Measurements from ENCODE around the gene LGALS9B.
"Not testable (repeated sequence)": the region's sequence is repeated elsewhere in the genome, so short reads cannot be mapped to it uniquely, and the experiment has no call there.

Gene LGALS9B

DNA sequence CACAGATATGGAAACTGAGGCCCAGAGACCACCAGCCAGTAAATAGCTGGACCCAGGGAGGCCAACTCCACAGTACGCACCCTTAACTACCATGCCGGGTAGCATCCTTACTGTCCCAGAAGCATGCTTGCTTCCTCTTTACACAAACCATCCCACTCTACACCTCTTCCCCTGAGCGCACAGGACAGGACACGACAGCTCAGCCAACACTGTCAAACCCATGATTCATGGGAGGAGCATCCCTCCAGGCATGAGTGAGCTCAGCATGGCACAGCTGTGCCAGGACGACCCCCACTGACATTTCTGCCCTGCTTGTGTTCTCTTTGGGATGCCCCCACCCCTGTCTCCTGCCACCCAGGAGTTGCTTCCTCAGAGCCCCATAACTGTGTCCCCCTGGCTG, 340 bp downstream of the LGALS9B start:
- not testable (repeated sequence) for DNase-seq (ENCODE audit: low read depth)

DNA sequence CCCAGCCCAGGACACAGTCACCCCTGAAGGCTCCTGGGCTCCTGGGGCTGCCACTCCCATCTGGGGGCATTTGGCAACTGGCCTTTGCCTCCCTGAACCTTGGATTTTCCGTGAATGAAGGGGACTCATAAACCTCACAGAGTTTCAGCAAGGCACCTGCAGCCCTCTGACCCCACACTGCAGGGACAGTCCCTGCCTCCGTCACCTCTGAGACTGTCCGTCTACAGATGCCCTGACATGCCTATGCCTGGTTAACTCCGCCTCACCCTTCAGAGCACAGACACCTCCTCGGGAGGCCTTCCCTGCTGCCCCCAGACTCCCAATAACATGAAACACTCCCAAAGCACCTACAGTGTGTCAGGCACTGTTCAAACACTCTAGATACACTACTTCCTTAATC, 786 bp downstream of the LGALS9B start:
- not testable (repeated sequence) for DNase-seq (ENCODE audit: low read depth)

DNA sequence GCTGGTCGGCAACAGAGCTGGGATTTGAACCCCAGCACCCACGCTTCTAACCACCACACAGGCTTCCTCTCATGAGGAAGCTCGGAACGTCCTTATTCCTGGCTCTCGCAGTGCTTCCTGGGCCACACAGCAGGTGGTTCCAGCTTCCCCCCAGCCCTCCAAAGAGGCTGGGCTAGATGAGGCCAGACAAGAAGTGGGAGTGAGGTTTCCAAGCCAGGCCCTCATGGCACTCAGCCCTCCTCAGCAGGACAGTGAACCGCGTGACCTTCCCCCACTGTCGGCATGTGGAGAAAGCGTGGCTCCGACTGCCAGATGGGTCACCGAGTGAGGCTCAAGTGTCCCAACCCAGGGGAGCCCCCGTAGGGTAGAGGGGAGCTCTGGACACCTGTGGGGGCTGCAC, 1.8 kb downstream of the LGALS9B start:
- not testable (repeated sequence) for DNase-seq (ENCODE audit: low read depth)

DNA sequence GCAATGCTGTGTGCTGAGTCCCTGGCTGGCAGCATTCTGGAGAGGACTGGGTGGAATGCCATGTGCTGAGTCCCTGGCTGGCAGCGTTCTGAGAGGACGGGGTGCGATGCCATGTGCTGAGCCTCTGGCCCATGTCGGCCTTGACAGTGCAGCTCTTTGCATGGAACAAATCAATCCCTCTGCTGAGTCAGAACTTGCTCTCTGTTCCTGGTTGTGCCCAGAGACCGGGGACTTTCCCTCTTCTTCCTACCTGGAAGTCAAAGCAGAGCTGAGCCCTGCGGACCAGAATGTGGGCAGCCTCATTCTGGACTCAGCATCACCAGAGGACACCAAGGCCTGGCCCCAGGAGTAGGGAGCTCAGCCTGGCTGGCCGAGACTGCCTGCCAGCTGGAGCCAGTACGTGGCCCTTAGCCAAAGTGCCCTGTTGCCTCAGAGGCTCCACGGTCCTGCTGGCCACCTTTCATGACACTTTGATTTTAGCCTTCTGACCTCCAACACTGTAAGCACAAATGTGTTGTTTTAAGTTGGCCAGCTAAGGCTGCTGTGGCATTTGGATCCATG, 2.4 kb downstream of the LGALS9B start:
- DNase-seq (ENCODE audit: low read depth): not testable (repeated sequence)

DNA sequence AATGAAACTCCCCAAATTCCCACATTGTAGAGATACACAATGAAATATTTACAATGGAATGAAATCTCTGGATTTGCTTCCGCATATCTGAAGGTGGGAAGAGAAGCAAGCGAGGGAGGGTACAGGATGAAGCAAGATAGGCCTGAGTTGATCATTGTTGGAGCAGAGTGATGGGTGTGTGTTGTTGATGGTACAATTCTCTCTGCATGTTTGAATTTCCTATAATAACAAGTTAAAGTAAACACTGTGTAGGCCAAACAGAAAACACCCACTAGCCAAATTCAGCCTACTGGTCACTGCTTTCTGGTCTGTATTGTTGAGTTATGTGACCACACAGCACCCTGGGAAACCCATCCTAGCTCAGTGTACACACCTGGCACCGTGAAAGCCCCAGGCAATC, 5.2 kb downstream of the LGALS9B start:
- not testable (repeated sequence) for DNase-seq (ENCODE audit: low read depth)

DNA sequence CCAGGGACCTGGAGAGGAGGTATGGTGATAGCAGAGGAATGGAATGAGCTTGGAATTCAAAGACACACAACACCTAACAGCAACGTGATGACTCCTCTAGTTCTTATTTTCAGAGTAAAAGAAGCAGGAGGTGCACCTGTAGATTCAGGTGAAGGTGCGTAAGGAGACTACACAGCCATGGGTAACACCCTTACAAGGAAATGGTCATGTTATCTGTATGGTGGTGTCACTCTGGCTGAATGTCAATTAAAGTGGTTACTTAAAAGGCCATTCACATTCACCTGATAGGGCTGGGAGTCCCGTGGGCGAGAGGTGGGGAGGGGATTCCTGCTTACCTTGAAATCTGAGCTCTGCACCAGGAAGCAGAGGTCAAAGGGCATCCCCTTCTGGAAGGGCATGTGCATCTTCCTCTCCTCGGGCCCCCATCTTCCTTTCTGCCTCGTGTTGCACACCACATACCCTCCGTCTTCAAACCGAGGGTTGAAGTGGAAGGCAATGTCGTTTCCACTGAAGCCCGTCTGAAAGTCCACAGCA, 9.4 kb downstream of the LGALS9B start:
- not testable (repeated sequence) for DNase-seq (ENCODE audit: low read depth)

DNA sequence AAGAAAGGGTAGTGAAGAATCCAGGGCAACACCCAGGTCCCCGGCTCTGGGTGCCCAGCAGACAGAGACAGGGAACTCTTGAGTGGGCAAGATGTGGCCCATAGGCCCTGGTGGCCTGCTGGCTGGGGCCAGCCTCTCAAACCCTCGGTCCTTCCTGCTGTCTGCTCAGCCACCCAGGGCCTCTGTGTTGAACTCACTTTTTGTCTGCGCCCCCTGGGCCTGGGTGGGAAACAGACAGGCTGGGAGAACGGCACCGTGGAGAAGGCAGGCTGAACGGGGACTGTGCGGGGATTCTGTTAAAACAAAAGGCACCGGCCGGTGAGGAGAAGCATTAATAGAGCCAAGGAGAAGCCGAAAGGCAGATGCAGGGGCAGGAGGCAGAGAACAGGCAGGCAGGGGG, 12.2 kb downstream of the LGALS9B start:
- DNase-seq (ENCODE audit: low read depth): not testable (repeated sequence)

DNA sequence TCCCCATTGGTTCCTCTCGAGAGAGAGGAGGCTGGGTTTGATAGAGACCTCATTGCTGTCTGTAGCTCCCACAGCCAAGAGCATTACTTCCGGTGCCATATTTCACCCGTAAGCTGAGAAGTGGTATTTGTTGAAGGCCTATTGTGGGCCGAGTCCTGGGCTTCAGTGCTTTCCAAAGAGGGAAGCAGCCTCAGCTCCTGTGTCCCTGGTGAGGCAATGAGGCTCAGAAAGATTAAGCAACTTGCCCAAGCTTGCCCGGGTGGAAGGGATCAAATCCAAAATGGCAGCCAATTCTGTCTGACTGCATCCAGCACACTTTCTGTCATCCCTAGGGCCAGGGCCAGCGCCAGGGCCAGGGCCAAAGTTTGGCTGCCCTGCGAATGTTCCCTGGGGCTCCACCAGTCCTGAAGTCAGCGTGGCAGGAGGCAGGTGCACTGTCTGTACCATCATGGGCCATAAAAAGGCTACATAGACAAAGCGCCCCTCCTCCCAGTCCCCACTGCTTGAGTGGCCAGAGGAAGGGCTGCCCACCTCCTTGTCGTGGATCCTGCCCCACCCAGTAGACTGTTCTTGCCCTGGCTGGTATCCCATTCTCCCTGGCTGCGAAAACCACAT, 13.4 kb downstream of the LGALS9B start:
- not testable (repeated sequence) for DNase-seq (ENCODE audit: low read depth)

DNA sequence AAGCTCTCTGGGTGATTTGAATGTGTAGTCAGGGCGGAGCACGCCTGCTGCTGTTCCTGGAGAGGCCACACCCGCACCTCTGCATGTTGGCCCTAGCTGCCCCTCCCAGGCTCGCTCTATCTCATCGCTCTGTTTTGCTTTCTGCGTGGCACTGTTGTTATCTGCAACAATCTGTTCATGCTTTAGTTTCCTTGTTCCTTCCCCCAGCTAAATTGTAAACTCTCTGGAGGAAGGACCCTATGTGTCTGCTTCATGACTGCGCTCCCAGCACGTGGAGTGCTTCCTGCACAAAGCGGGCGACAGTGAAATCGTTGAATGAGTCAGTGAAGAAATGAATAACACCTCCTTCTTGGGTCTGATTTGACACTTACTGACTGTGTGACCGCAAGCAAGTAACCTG, 16.5 kb downstream of the LGALS9B start:
- not testable (repeated sequence) for DNase-seq (ENCODE audit: low read depth)

DNA sequence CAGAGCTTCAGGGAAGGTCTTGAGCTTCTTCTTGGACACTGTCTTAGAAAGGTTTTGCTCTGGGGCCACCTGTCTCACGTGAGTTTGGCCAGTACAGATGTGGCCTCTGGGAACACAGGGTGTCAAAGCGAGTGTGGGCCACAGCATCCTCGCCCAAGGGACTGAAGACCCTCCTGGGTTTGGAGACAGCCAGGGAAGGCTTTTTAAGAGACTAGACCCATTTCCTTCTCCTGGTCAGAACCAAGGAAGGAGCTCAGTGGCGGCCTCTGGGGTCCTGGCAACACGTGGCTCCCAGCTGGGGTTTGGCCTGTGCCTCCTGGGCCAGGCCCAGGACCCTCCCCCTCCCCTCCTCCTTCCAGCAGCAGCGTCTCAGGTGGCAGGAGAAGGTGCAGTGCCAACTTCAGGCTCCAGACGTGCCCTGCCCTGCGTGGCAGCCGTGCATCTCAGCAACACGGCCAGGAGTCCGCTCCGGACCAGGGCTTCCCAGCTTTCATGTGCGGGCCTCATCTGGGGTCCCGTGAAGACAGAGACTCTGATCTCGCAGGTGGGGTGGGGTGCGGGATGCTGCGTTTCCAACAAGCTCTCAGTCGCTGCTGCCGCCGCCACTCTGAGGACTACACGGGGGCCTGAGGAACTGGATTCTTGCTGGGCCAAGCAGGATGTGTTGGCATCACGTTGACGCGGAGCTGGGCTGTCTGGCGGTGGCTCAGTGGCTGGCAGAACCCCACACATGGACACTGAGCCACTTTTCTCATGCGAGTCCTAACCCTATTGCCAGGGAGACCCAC, 19.6 kb downstream of the LGALS9B start:
- not testable (repeated sequence) for DNase-seq (ENCODE audit: low read depth)

DNA sequence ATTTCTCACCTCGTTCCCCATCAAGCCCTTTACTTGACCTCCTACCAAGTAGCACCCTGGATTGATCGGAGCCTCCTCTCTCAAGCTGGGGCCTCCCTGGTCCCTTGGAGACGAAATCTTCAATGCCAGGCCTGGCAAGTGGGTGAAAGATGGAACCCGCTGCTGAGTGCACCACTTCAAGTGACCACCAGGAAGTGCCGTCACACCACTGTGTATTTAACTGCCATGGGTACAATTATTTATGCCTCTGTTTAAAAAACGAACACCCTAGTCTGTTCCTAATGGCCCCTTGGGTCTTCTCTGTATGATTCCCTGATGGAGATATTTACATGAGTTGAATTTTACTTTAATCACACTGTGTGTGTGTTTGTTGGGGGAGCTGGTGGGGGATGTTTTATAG, 20.4 kb downstream of the LGALS9B start:
- DNase-seq (ENCODE audit: low read depth): not testable (repeated sequence)

DNA sequence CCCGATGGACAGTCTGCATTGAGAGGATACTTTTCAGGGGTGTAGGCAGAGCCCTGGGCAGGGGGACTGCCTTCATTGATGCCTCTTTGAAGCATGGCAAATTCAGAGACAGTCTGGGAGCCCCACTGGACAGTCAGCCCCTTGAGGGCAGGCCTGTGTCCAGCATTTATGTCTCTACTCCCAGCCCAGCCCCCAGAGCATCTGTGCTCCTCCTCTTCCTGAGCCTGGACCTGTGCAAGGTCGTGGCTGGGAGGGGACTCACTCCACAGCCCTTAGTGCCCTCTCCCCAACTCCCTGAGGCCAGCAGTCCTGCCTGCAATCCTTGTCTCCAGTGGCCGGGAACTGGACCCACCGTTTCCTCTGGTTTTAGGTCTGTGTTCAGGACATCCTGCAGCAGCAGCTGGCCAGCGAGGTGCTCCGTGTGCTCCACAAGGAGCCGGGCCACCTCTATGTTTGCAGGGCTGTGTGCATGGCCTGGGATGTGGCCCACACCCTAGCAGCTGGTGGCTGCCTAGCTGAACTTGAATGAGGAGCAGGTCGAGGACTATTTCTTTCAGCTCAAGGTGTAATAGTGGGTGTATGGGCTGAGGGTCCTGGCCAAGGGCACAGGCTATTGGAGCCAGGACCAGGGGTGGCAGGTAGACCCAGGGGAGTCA, 22.6 kb downstream of the LGALS9B start:
- not testable (repeated sequence) for DNase-seq (ENCODE audit: low read depth)

DNA sequence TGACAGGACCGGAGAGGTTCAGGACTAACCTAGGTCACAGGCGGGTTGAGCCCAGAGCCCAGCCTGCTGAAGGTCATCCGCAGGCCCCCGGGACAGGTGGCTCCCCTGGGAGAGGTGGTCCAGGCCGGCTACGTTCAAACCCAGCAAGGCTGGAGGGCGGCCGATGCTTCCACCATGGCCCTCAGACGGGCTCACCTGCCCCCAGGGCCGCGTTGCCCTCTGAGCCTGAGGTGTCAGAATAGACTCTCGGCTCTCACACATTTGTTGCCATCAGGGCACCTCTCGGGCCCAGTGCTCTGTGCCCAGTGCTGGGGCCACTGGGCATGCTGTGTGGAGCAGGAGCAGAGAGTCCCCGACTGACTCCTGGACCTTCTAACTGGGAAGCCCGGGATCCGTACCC, 23.2 kb downstream of the LGALS9B start:
- DNase-seq (ENCODE audit: low read depth): not testable (repeated sequence)

DNA sequence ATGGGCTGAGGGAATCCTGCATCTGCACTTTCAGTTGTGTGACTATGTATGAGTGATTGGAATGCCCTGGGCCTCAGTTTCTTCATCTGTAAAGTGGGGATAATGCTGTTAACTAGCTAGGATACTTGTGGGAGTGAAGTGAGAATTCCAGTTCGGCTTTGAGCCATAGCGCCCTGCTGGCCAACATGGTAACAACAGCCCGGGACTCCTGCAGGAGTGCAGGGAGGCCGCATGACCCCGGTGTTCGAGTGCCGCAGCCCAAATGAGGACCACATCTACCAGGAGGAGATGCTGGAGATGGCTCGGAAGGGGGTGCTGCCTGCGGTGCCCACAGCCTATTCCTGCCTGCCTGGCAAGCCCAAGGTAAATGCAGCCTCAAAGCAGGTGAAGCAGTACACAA, 23.7 kb downstream of the LGALS9B start:
- DNase-seq (ENCODE audit: low read depth): not testable (repeated sequence)

DNA sequence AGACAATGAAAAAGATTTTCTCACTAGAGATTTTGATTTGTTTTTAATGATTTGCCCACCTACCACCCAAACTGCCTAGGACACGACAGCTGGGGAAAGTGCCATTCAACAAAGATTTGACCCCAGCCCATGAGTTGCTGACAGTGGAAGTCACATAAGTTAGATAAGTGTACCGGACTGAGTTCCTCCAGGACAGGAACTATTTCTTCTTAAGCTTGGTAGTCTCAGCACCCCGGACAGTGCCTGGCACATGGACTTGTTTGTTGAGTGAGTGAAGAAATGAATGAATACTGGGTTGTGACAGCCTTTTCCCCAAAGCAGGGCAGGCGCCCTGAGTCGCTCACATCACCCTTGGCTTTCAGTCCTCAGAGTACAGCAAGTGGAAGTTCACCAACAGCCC, 26.7 kb downstream of the LGALS9B start:
- DNase-seq (ENCODE audit: low read depth): not testable (repeated sequence)

DNA sequence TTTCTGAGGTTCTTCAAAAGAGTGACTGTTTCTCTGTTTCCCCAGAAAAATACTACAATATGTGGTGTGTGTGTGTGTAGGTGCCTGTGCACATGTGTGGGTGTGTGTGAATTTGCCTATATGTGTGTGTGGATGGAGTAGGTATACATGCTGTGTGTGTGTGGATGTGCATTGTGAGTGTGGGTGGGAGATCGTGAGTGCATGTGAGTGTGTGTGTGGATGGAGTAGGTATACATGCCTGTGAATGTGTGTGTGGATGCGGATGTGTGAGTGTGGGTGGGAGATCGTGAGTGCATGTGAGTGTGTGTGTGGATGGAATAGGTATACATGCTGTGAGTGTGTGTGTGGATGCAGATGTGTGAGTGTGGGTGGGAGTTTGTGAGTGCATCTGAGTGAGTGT, 32.2 kb downstream of the LGALS9B start:
- not testable (repeated sequence) for DNase-seq (ENCODE audit: low read depth)

DNA sequence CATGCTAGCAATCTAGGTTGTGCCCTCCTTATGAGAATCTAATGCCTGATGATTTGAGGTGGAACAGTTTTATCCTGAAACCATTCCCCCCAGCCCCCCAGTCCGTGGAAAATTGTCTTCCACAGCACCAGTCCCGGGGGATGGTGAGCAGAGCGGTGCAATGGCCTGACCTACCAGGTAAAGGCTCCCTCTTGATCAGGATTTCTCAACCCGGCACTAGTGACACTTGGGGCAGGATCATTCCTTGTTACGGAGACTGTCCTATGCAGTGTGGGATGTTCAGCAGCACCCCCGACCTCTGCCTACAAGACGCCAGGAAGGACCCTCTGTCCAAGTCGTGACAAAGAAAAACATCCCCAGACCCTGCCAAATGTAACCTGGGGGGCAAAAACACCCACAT, 34.0 kb downstream of the LGALS9B start:
- DNase-seq (ENCODE audit: low read depth): not testable (repeated sequence)

DNA sequence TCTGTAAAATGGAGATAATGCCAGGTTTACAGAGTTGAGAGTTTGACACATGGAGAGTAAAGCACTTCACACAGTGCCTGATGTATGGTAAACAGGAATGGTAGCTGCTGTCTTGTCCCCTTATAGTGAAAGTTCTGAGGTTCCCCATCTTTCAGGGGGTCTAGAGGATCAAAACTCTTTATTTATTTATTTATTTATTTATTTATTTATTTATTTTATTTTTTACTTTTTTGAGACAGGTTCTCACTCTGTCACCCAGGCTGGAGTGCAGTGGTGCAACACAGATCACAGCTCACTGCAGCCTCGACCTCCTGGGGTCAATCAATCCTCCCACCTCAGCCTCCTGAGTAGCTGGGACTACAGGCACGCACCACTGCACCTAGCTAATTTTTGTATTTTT, 40.1 kb downstream of the LGALS9B start:
- DNase-seq (ENCODE audit: low read depth): not testable (repeated sequence)

DNA sequence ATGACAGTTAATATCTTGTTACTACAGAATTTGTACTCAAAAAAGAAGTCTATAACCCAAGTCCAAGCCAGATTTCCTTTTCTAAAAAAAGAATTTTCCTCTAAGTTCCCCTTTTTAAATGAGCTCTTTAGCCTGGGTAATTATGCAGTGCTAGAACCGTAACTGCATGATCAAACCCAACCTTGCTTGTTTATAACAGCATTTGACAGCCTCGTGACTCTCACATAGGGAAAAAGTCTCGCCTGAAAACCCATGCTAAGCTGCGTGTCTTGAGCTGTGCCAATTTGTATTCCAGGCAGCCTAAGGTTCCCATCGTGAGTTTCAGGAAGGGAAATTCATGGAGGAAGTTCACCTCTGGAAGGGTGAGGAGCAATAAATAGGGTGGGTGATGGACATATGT, 44.5 kb downstream of the LGALS9B start:
- DNase-seq (ENCODE audit: low read depth): not testable (repeated sequence)

DNA sequence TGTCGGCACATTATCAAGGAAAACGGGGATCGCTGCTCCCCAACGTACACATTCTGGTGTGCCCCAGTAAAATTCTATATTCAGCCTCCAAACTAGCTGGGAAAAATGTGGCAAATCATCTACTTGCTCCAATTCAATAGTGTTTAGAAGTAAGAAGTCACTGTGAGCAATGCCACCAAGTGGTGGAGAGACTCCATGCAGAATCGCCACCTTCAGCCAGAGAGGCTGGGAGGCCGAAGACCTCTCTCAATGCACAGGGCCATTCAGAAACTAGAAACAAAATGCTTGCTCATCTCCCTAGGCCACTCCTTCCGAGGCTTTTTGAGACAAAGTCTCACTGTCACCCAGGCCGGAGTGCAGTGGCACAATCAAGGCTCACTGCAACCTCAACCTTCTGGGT, 48.5 kb downstream of the LGALS9B start:
- DNase-seq (ENCODE audit: low read depth): not testable (repeated sequence)

DNA sequence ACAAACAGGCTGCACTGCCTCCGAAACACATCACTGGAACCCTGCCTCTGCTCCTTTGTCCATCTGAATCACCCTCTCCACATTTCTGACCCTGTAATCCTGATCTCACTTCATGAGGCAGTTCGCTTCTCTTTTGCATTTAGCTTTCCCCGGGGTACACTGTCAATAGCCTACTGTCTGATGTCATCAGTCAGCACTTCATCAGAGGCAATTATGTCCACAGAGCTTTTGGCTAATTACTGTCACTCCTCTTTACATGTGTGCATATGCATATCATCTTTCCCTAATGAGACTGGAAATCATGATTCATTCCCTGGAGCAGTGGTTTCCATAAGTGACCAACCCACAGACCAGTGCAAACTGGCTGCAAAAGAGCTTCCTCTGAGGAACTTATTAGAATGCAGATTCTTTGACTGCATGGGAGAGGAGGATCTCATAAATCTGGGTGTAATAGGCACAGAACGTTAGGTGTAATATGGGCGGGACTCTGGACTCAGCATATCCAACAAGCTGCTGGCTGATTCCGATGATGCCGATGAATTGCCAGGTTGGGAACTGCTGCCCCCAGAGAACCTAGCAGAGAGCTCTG, 49.8 kb downstream of the LGALS9B start:
- DNase-seq (ENCODE audit: low read depth): not testable (repeated sequence)

DNA sequence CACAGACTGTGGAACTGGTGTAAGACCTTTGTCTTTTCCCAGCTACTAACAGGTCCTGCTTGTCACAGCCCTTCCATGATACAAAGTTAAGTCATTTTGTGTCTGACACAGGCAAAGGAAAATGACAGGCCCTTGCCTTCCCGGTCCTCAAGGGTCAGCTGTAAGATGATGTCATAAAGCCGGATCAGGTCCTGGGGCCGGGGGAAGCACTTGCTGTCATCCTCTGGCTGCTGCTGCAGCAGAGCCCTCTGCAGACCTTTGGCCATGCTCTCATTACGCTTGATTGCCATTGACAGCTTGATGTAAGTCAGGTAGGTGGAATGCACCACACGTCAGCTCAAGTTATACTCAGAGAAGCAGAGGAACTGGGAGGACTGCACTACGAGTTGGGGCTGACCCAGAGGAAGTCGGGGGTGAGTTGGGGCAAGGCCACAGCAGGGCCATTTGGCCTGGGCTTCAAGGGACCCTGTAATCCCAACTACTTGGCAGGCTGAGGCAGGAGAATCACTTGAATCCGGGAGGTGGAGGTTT, 50.9 kb downstream of the LGALS9B start:
- DNase-seq (ENCODE audit: low read depth): not testable (repeated sequence)

Measured in stimulated activated CD4-positive, alpha-beta T cell treated with anti-CD3 and anti-CD28 coated beads, Interleukin-2, amount 100 ng/mL, for 4 hours (primary cell).